Karpas-422 (cell line): Measurements from ENCODE around the gene COL5A1. TPM values are rescaled to one million over a fixed set of nuclear protein-coding genes. Genes with fewer than 3 reads are reported as not detected.

ENCODE experiments used
- DNase-seq: peaks from one replicate; pipeline ENCODE4 v3.0.0-alpha.2; 2015
- H2AFZ ChIP-seq: fragments of 200-600 bp; sonication (generic); 2 replicates; pipeline ENCODE4 v1.6.1; 2014; ENCODE audit warnings: antibody characterized with exemption, low read length, mixed read lengths
- H3K27ac ChIP-seq: fragments of 200-600 bp; sonication (generic); 2 replicates; pipeline ENCODE4 v1.5.1; 2014; ENCODE audit warnings: mild to moderate bottlenecking, low read length, moderate library complexity
- H3K27me3 ChIP-seq: fragments of 200-600 bp; sonication (generic); 2 replicates; pipeline ENCODE4 v1.6.1; 2014; ENCODE audit warnings: low read length, mixed read lengths
- H3K36me3 ChIP-seq: fragments of 200-600 bp; sonication (generic); 2 replicates; pipeline ENCODE4 v1.6.1; 2014; ENCODE audit warnings: low read length, mixed read lengths; ENCODE audit not compliant: insufficient read depth
- H3K4me1 ChIP-seq: fragments of 200-600 bp; sonication (generic); 2 replicates; pipeline ENCODE4 v1.6.1; 2014; ENCODE audit warnings: mild to moderate bottlenecking, low read length, mixed read lengths
- H3K4me2 ChIP-seq: fragments of 200-600 bp; sonication (generic); 2 replicates; pipeline ENCODE4 v1.6.1; 2014; ENCODE audit warnings: low read length, low read depth, mild to moderate bottlenecking; ENCODE audit not compliant: poor library complexity, severe bottlenecking
- H3K4me3 ChIP-seq: fragments of 200-600 bp; sonication (generic); 2 replicates; pipeline ENCODE4 v1.5.1; 2014; ENCODE audit warnings: mild to moderate bottlenecking, antibody characterized with exemption, low read length, mixed read lengths
- H3K79me2 ChIP-seq: fragments of 200-600 bp; sonication (generic); 2 replicates; pipeline ENCODE4 v1.6.1; 2014; ENCODE audit warnings: mild to moderate bottlenecking, low read length, mixed read lengths
- H3K9ac ChIP-seq: fragments of 200-600 bp; sonication (generic); 2 replicates; pipeline ENCODE4 v1.6.0; 2014; ENCODE audit warnings: low read length
- H3K9me2 ChIP-seq: fragments of 200-600 bp; sonication (generic), shearing (Covaris generic); replicated peaks from 2 replicates; pipeline ENCODE4 v1.6.0; 2014; ENCODE audit warnings: mild to moderate bottlenecking, low read length, moderate library complexity; ENCODE audit not compliant: insufficient read depth
- H3K9me3 ChIP-seq: fragments of 300-700, 200-600 bp; sonication (generic); 2 replicates; pipeline ENCODE4 v1.6.1; 2014; ENCODE audit warnings: low read length, mixed read lengths
- H4K20me1 ChIP-seq: fragments of 200-600 bp; sonication (generic); 2 replicates; pipeline ENCODE4 v1.6.1; 2014; ENCODE audit warnings: mild to moderate bottlenecking, antibody characterized with exemption, low read length, low read depth; ENCODE audit not compliant: insufficient read depth
- total RNA-seq: library from RNA; depleted of rRNA; stranded (reverse); fragments of >200 nt; shearing (Covaris generic); gene quantifications from 2 replicates; pipeline ENCODE4 v1.2.3, GENCODE V29; 2014; ENCODE audit warnings: low replicate concordance

The COL5A1 gene
- total RNA-seq, 1 experiment from 2014 or later, result not detected

DNA sequence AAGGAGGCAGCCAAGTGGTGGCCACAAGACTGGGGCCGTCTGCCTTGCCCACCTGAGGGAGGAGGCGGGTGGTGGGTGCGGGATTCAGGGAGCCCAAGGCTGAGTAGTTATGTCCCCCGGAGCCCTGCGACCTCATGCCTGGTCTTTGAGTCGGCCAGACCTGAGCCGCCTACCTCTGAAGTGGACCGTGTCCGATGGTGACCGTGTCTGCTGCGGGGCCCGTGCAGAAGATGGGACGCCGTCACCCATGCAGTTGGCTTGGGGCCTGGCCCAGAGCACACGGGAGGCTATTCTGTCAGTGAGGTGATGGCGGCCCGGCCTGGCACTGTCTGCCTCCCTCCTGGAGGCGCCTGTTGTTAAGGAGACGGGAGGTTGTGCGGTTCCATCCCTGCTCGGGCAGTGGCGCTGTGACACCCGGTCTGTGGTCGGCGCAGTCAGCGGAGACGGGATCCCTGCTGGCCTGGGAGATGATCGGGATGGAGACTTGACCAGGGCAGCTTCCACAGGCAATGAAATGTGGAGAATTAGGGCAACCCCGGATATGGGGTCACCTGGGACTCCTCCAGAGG lies 176.5 kb downstream of the COL5A1 start:
- H3K79me2 ChIP-seq, result no peaks in the 10 kb centered on the region
- H3K4me2 ChIP-seq, result no peak overlapping the region
- H3K27ac ChIP-seq, result no peak overlapping the region
- H3K4me1 ChIP-seq, result no peaks in the 10 kb centered on the region
- H2AFZ ChIP-seq, result no peak overlapping the region
- no peak overlapping the region for H3K4me3 ChIP-seq
- no peak for DNase-seq
- no peaks in the 10 kb centered on the region for H4K20me1 ChIP-seq
- no peaks in the 10 kb centered on the region for H3K27me3 ChIP-seq
- no peaks in the 10 kb centered on the region for H3K36me3 ChIP-seq
- no peak overlapping the region for H3K9ac ChIP-seq
- H3K9me3 ChIP-seq, result no peaks in the 10 kb centered on the region
- no peaks in the 10 kb centered on the region for H3K9me2 ChIP-seq

DNA sequence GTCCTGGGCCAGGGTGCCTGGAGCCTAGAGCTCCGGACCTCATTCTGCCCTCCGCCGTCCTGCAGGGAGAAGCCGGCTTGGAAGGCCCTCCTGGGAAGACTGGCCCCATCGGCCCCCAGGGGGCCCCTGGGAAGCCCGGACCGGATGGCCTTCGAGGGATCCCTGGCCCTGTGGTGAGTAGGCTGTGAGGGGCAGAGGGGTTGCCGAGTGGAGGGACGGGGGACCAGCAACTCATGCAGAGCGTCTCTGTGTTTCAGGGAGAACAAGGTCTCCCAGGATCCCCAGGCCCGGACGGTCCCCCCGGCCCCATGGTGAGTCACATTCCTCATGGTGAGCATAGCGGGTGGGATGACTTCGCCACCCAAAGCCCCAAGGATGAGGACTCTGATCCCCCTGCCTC lies 177.0 kb downstream of the COL5A1 start:
- Histone ChIP-seq H2AFZ (no peak overlapping the region), H3K4me1 (no peaks in the 10 kb centered on the region), H3K36me3 (no peaks in the 10 kb centered on the region), H3K9me2 (no peaks in the 10 kb centered on the region), H3K79me2 (no peaks in the 10 kb centered on the region), H4K20me1 (no peaks in the 10 kb centered on the region), H3K4me3 (no peak overlapping the region), H3K9ac (no peak overlapping the region), H3K27ac (no peak overlapping the region), H3K4me2 (no peak overlapping the region), H3K27me3 (no peaks in the 10 kb centered on the region), H3K9me3 (no peaks in the 10 kb centered on the region)
- DNase-seq, result no peak

DNA sequence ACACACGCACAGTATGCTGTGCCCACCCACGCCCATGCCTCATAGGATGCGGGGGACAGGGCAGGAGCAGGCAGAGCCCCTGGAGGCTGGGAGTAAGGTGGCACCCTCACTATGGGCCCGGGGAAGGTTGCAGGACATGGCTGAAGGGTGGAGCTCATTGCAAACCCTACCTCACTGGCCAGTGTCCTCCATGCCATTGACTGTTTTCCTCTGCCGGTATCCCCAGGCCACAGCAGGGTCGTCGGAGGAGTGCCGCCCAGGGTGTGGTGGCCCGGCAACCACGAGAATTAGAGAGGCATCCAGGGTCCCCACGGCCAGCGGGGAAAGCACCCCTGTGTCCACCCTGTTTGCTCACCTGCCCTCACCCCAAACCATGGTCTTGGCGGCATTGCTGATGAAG lies 179.3 kb downstream of the COL5A1 start:
- H3K9me2 ChIP-seq, result no peaks in the 10 kb centered on the region
- H4K20me1 ChIP-seq, result no peaks in the 10 kb centered on the region
- no peaks in the 10 kb centered on the region for H3K79me2 ChIP-seq

GRCh38 chr9:134822541-134822940 lies 180.9 kb downstream of the COL5A1 start:
- Histone ChIP-seq H3K27me3 (no peaks in the 10 kb centered on the region), H3K79me2 (no peaks in the 10 kb centered on the region), H3K27ac (no peak overlapping the region), H3K4me3 (no peak overlapping the region), H4K20me1 (no peaks in the 10 kb centered on the region), H3K9ac (no peak overlapping the region), H3K36me3 (no peaks in the 10 kb centered on the region), H3K9me3 (no peaks in the 10 kb centered on the region), H3K9me2 (no peaks in the 10 kb centered on the region), H3K4me1 (no peaks in the 10 kb centered on the region), H2AFZ (no peak overlapping the region), H3K4me2 (no peak overlapping the region)
- DNase-seq, result no peak

More for the DNA sequence above, 179.3 kb downstream of the COL5A1 start:
- Histone ChIP-seq H3K9me3 (no peaks in the 10 kb centered on the region), H3K36me3 (no peaks in the 10 kb centered on the region), H3K4me3 (no peak overlapping the region), H3K4me2 (no peak overlapping the region), H3K27ac (no peak overlapping the region), H3K9ac (no peak overlapping the region), H2AFZ (no peak overlapping the region), H3K4me1 (no peaks in the 10 kb centered on the region), H3K27me3 (no peaks in the 10 kb centered on the region)
- no peak for DNase-seq

GRCh38 chr9:134823623-134824022 lies 182.0 kb downstream of the COL5A1 start:
- Histone ChIP-seq H3K4me3 (no peak overlapping the region), H2AFZ (no peak overlapping the region), H3K9me3 (no peaks in the 10 kb centered on the region), H3K27ac (no peak overlapping the region), H3K79me2 (no peaks in the 10 kb centered on the region), H4K20me1 (no peaks in the 10 kb centered on the region), H3K4me2 (no peak overlapping the region), H3K4me1 (no peaks in the 10 kb centered on the region), H3K27me3 (no peaks in the 10 kb centered on the region), H3K36me3 (no peaks in the 10 kb centered on the region), H3K9me2 (no peaks in the 10 kb centered on the region), H3K9ac (no peak overlapping the region)
- DNase-seq, result no peak

GRCh38 chr9:134824583-134824982 lies 183.0 kb downstream of the COL5A1 start:
- Histone ChIP-seq H2AFZ (no peak overlapping the region), H4K20me1 (no peaks in the 10 kb centered on the region), H3K4me1 (no peaks in the 10 kb centered on the region), H3K79me2 (no peaks in the 10 kb centered on the region), H3K27me3 (no peaks in the 10 kb centered on the region), H3K4me2 (no peak overlapping the region), H3K9me3 (no peaks in the 10 kb centered on the region), H3K27ac (no peak overlapping the region), H3K4me3 (no peak overlapping the region), H3K36me3 (no peaks in the 10 kb centered on the region), H3K9me2 (no peaks in the 10 kb centered on the region), H3K9ac (no peak overlapping the region)
- DNase-seq, result no peak

GRCh38 chr9:134825025-134825424 lies 183.4 kb downstream of the COL5A1 start:
- no peaks in the 10 kb centered on the region for H3K9me3 ChIP-seq
- no peak overlapping the region for H3K27ac ChIP-seq
- no peak for DNase-seq
- H3K4me3 ChIP-seq, result no peak overlapping the region
- H3K9me2 ChIP-seq, result no peaks in the 10 kb centered on the region
- no peaks in the 10 kb centered on the region for H3K36me3 ChIP-seq
- H3K79me2 ChIP-seq, result no peaks in the 10 kb centered on the region
- no peaks in the 10 kb centered on the region for H3K27me3 ChIP-seq
- H3K4me2 ChIP-seq, result no peak overlapping the region
- H3K9ac ChIP-seq, result no peak overlapping the region
- H4K20me1 ChIP-seq, result no peaks in the 10 kb centered on the region
- H3K4me1 ChIP-seq, result no peaks in the 10 kb centered on the region
- no peak overlapping the region for H2AFZ ChIP-seq

GRCh38 chr9:134826336-134827285 lies 185.0 kb downstream of the COL5A1 start:
- no peaks in the 10 kb centered on the region for H4K20me1 ChIP-seq
- H2AFZ ChIP-seq, result no peak overlapping the region
- no peaks in the 10 kb centered on the region for H3K9me3 ChIP-seq
- DNase-seq, result no peak
- no peak overlapping the region for H3K4me3 ChIP-seq
- no peak overlapping the region for H3K9ac ChIP-seq
- no peaks in the 10 kb centered on the region for H3K79me2 ChIP-seq
- no peaks in the 10 kb centered on the region for H3K27me3 ChIP-seq
- H3K36me3 ChIP-seq, result no peaks in the 10 kb centered on the region
- H3K27ac ChIP-seq, result no peak overlapping the region
- H3K4me2 ChIP-seq, result no peak overlapping the region
- H3K9me2 ChIP-seq, result no peaks in the 10 kb centered on the region
- H3K4me1 ChIP-seq, result no peaks in the 10 kb centered on the region
